SH-SY5Y (cell line): ENCODE measurements around the gene LAMA5.

Experiments used
- GATA2 ChIP-seq: IDR thresholded peaks from 2 replicates; pipeline ENCODE4 v1.6.1; 2011; ENCODE audit warnings: mild to moderate bottlenecking, low read depth, low read length
- GATA3 ChIP-seq: IDR thresholded peaks from 2 replicates; pipeline ENCODE4 v1.6.1; 2011; ENCODE audit warnings: low read depth, mild to moderate bottlenecking, low read length, moderate library complexity

GRCh38 chr20:62409931-62410745 is 43.0 kb upstream of the LAMA5 start:
- TF ChIP-seq GATA2: no peak
- TF ChIP-seq GATA3: no peak
